ENCODE data around the gene TAF10. TPM values are rescaled to one million over a fixed set of nuclear protein-coding genes. Genes with fewer than 3 reads are reported as not detected.

TAF10 gene
- total RNA-seq, 1 donor from 2014 or later, result 87.8 TPM

DNA sequence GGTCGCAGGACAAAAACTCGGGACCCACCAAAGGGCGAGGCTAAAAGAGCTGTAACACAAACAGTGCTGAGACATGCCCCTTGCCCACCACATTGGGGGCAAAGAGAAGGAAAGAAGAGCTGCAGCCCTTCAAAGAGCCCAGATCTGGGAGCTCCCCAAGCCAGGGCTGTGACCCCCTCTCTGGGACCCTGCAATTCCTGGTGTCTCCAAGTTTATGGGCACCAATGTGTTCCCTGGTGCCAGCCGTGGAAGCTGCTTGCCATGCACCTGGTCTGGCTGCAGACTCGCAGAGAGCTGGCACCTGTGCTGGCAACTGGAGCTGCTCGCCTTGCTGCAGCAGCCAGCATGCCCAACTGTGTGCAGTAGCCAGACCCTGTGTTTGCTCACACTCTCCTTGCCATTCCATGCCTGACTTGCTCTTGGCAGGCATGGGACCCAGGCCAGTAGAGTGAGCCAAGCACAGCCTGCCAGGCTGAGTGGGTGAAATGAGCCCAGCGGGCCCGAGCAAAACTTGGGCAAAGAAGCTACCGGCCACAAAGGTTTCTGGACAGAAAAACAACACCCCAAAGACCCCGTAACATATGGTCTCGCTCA, 24.6 kb downstream of the TAF10 start:
- Histone ChIP-seq H3K4me3 (no peak overlapping the region), H3K27ac (no peak overlapping the region), H3K36me3 (peaks cover 5% of the 10 kb centered on the region), H3K9me3 (peaks cover 12% of the 10 kb centered on the region), H3K4me1 (no peaks in the 10 kb centered on the region), H3K27me3 (no peaks in the 10 kb centered on the region)
- intact Hi-C loops (cut with DNase I), result no loop called here
- DNase-seq, result no peak
- TF ChIP-seq, protein P1, sequence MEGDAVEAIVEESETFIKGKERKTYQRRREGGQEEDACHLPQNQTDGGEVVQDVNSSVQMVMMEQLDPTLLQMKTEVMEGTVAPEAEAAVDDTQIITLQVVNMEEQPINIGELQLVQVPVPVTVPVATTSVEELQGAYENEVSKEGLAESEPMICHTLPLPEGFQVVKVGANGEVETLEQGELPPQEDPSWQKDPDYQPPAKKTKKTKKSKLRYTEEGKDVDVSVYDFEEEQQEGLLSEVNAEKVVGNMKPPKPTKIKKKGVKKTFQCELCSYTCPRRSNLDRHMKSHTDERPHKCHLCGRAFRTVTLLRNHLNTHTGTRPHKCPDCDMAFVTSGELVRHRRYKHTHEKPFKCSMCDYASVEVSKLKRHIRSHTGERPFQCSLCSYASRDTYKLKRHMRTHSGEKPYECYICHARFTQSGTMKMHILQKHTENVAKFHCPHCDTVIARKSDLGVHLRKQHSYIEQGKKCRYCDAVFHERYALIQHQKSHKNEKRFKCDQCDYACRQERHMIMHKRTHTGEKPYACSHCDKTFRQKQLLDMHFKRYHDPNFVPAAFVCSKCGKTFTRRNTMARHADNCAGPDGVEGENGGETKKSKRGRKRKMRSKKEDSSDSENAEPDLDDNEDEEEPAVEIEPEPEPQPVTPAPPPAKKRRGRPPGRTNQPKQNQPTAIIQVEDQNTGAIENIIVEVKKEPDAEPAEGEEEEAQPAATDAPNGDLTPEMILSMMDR (IDR thresholded peaks at IDR 0.05), result no peak
- ATAC-seq, result peak; percentile 58

DNA sequence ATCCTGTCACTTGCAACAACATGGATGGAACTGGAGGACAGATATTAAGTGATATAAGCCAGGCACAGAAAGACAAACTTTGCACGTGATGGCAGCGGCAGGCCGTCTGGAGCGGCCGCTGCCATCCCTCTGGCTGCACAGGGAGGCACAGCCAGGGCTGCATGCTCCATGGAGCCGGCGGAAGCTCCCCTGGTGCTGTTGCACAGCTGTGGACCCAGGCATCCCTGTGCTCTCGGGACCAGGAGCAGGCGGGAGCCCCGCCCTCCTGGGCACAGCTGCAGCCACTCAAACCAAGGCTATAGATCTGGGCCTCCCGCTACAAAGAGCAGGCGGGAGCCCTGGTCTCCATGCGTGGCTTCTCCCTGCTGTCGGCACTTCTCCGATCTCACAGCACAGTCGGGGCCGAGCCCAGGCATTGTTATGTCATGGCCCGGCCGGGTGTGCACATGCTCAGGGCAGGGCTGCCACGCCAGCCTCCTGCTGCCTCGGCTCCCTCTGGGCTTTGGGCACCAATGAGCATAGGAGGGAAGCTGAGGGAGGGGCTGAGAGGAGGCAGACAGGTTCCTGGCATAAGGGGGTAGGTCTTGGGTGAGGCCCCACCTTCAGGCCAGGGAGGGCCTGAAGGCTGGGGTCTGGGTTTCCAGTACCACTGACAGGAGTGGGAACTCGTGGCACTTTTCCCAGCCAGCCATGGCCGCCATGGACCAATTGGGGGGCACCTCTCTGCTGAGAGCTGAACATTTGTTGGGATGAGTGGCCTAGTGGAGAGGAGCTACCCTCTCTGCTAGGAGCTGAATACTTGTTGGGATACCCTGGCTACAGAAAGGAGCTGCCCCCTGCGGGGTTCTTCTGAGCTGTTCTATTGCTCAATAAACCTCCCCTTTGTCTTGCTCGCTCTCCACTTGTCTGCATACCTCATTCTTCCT, 25.3 kb downstream of the TAF10 start:
- intact Hi-C loops (cut with DNase I), result no loop called here
- DNase-seq (no peak), ATAC-seq (peak; percentile 26)
- Histone ChIP-seq H3K4me1 (no peaks in the 10 kb centered on the region), H3K36me3 (peaks cover under 1% of the 10 kb centered on the region), H3K4me3 (no peak overlapping the region), H3K27ac (no peak overlapping the region), H3K9me3 (peaks cover 12% of the 10 kb centered on the region), H3K27me3 (no peaks in the 10 kb centered on the region)
- TF ChIP-seq, protein P1 (IDR thresholded peaks at IDR 0.05), result no peak

DNA sequence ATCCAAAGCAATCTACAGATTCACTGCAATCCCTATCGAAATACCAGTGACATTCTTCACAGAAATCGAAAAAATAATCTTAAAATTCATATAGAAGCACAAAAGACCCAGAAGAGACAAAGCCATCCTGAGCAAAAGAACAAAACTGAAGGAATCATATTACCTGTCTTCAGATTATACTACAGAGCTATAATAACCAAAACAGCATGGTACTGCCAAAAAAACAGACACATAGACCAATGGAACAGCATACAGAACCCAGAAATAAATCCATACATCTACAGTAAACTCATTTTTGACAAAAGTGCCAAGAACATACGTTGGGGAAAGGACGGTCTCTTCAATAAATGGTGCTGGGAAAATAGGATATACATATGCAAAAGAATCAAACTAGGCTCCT, 27.5 kb downstream of the TAF10 start:
- DNase-seq (no peak), ATAC-seq (no peak)
- no peaks in the 10 kb centered on the region for H3K4me1 ChIP-seq
- no peak overlapping the region for H3K27ac ChIP-seq
- H3K27me3 ChIP-seq, result no peaks in the 10 kb centered on the region
- H3K36me3 ChIP-seq, result no peaks in the 10 kb centered on the region
- H3K9me3 ChIP-seq, result peaks cover 12% of the 10 kb centered on the region
- H3K4me3 ChIP-seq, result no peak overlapping the region
- intact Hi-C loops (cut with DNase I), result no loop called here
- TF ChIP-seq, protein P1 (IDR thresholded peaks at IDR 0.05), result no peak

DNA sequence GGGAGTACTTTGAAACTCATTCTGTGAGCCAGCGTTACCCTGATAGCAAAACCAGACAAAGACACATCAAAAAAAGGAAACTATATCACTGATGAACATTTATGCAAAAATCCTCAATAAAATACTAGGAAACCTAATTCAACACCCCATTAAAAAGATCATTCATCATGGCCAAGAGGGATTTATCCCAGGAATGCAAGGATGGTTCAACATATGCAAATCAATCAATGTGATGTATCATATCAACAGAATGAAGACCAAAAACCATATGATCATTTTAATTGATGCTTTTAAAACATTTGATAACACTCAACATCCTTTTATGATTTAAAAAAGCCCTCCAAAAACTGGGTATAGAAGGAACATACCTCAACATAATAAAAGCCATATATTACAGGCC, 28.4 kb downstream of the TAF10 start:
- Histone ChIP-seq H3K36me3 (no peaks in the 10 kb centered on the region), H3K9me3 (peaks cover 12% of the 10 kb centered on the region), H3K4me1 (no peaks in the 10 kb centered on the region), H3K4me3 (no peak overlapping the region), H3K27me3 (no peaks in the 10 kb centered on the region), H3K27ac (no peak overlapping the region)
- intact Hi-C loops (cut with DNase I), result no loop called here
- no peak for DNase-seq
- TF ChIP-seq, protein P1 (IDR thresholded peaks at IDR 0.05), result no peak
- ATAC-seq, result no peak

DNA sequence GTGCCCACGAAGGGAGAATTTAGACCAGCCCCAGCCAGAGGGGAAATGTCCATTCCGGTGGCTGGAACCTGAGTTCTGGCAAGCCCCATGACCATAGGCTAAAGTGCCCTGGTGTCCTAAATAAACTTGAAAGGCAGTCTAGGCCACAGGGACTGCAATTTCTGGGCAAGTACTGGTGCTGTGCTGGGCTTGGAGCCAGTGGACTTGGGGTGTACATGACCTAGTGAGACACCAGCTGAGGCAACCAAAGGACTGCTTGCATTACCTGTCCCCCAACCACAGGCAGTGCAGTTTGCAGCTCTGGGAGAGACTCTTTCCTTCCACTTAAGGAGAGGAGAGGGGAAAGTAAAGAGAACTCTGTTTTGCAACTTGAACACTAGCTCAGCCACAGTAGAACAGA, 32.3 kb downstream of the TAF10 start:
- peaks cover 12% of the 10 kb centered on the region for H3K9me3 ChIP-seq
- no peak for ATAC-seq
- no peak overlapping the region for H3K4me3 ChIP-seq
- no peaks in the 10 kb centered on the region for H3K27me3 ChIP-seq
- H3K27ac ChIP-seq, result no peak overlapping the region
- TF ChIP-seq, protein P1 (IDR thresholded peaks at IDR 0.05), result no peak
- no peak for DNase-seq
- H3K4me1 ChIP-seq, result peaks cover 6% of the 10 kb centered on the region
- no peaks in the 10 kb centered on the region for H3K36me3 ChIP-seq
- intact Hi-C loops (cut with DNase I), result no loop called here

Data from upper lobe of right lung (tissue), 1 donor.